DOHH2 (cell line): ENCODE results near the gene CCDC195.

Experiments
- H3F3A ChIP-seq: fragments of 200-600 bp; sonication (generic), shearing (Covaris generic); 2 replicates; pipeline ENCODE4 v1.6.0; 2016; ENCODE audit warnings: antibody characterized with exemption, mild to moderate bottlenecking; ENCODE audit not compliant: control insufficient read depth, insufficient read depth
- H3K27ac ChIP-seq: fragments of 200-600 bp; sonication (generic); 2 replicates; pipeline ENCODE4 v1.5.1; 2014; ENCODE audit warnings: low read depth, mild to moderate bottlenecking, low read length, moderate library complexity
- H3K27me3 ChIP-seq: fragments of 200-600 bp; sonication (generic); 2 replicates; pipeline ENCODE4 v1.6.1; 2014; ENCODE audit warnings: mild to moderate bottlenecking, low read length, mixed read lengths; ENCODE audit not compliant: control insufficient read depth
- H3K36me3 ChIP-seq: fragments of 200-600 bp; sonication (generic); 2 replicates; pipeline ENCODE4 v1.6.1; 2014; ENCODE audit warnings: mild to moderate bottlenecking, low read length, moderate library complexity, mixed read lengths; ENCODE audit not compliant: control insufficient read depth
- H3K4me1 ChIP-seq: fragments of 200-600 bp; sonication (generic); 2 replicates; pipeline ENCODE4 v1.6.1; 2014; ENCODE audit warnings: mild to moderate bottlenecking, low read length, mixed read lengths; ENCODE audit not compliant: control insufficient read depth
- H3K4me2 ChIP-seq: fragments of 200-600 bp; sonication (generic); 2 replicates; pipeline ENCODE4 v1.6.0; 2014; ENCODE audit warnings: mild to moderate bottlenecking, low read length, moderate library complexity
- H3K4me3 ChIP-seq: fragments of 200-600 bp; sonication (generic); 2 replicates; pipeline ENCODE4 v1.5.1; 2014; ENCODE audit warnings: mild to moderate bottlenecking, low read length, mixed read lengths
- H3K79me2 ChIP-seq: fragments of 200-600 bp; sonication (generic); 2 replicates; pipeline ENCODE4 v1.6.1; 2014; ENCODE audit warnings: mild to moderate bottlenecking, low read length, mixed read lengths; ENCODE audit not compliant: control insufficient read depth
- H3K9me2 ChIP-seq: fragments of 200-600 bp; sonication (generic); replicated peaks from 2 replicates; pipeline ENCODE4 v1.6.1; 2014; ENCODE audit warnings: mild to moderate bottlenecking, low read length, mixed read lengths; ENCODE audit not compliant: control insufficient read depth
- H3K9me3 ChIP-seq: fragments of 200-600 bp; sonication (generic); 2 replicates; pipeline ENCODE4 v1.6.1; 2014; ENCODE audit warnings: antibody characterized with exemption, low read length, mixed read lengths; ENCODE audit not compliant: control insufficient read depth, insufficient read depth
- H4K20me1 ChIP-seq: fragments of 200-600 bp; sonication (generic); 2 replicates; pipeline ENCODE4 v1.6.0; 2014; ENCODE audit warnings: low read depth, mild to moderate bottlenecking, antibody characterized with exemption, low read length, moderate library complexity; ENCODE audit not compliant: control insufficient read depth, insufficient read depth
- CTCF ChIP-seq: fragments of 200-600 bp; sonication (generic); IDR thresholded peaks from one replicate; pipeline ENCODE4 v1.5.1; 2014; ENCODE audit warnings: antibody characterized with exemption, mild to moderate bottlenecking, low read depth, low read length; ENCODE audit not compliant: poor library complexity, severe bottlenecking
- EZH2phosphoT487 ChIP-seq: fragments of 200-600 bp; sonication (generic); IDR thresholded peaks from 2 replicates; pipeline ENCODE4 v1.6.1; 2017; ENCODE audit warnings: borderline replicate concordance, mild to moderate bottlenecking, antibody characterized with exemption, low read length, moderate library complexity, mixed read lengths

CCDC195 gene

GRCh38 chr2:224716921-224717320 is 756 bp upstream of the CCDC195 start:
- H4K20me1 ChIP-seq = no peaks in the 10 kb centered on the region
- H3F3A ChIP-seq = no peaks in the 10 kb centered on the region
- no peak overlapping the region for H3K4me2 ChIP-seq
- no peaks in the 10 kb centered on the region for H3K9me3 ChIP-seq
- H3K36me3 ChIP-seq = no peaks in the 10 kb centered on the region
- H3K9me2 ChIP-seq = no peaks in the 10 kb centered on the region
- H3K27me3 ChIP-seq = no peaks in the 10 kb centered on the region
- H3K27ac ChIP-seq = no peak overlapping the region
- H3K4me1 ChIP-seq = no peaks in the 10 kb centered on the region
- no peak overlapping the region for H3K4me3 ChIP-seq
- TF ChIP-seq EZH2phosphoT487 (no peak), CTCF (no peak)
- no peaks in the 10 kb centered on the region for H3K79me2 ChIP-seq

- Histone ChIP-seq H3K27me3 (no peaks in the 10 kb centered on the region), H3F3A (no peaks in the 10 kb centered on the region), H3K4me3 (no peak overlapping the region), H3K4me1 (no peaks in the 10 kb centered on the region), H4K20me1 (no peaks in the 10 kb centered on the region), H3K79me2 (no peaks in the 10 kb centered on the region), H3K36me3 (no peaks in the 10 kb centered on the region), H3K9me2 (no peaks in the 10 kb centered on the region), H3K9me3 (no peaks in the 10 kb centered on the region), H3K4me2 (no peak overlapping the region), H3K27ac (no peak overlapping the region)
- no peak for TF ChIP-seq CTCF
- TF ChIP-seq EZH2phosphoT487 = no peak
Observed at GRCh38 chr2:224711859-224712665, 4.1 kb downstream of the CCDC195 start.

GRCh38 chr2:224711381-224711780 is 4.8 kb downstream of the CCDC195 start:
- no peak for TF ChIP-seq CTCF
- TF ChIP-seq EZH2phosphoT487 = no peak
- Histone ChIP-seq H3K27ac (no peak overlapping the region), H3K4me1 (no peaks in the 10 kb centered on the region), H3K4me3 (no peak overlapping the region), H3K9me3 (no peaks in the 10 kb centered on the region), H4K20me1 (no peaks in the 10 kb centered on the region), H3K9me2 (no peaks in the 10 kb centered on the region), H3F3A (no peaks in the 10 kb centered on the region), H3K27me3 (no peaks in the 10 kb centered on the region), H3K36me3 (no peaks in the 10 kb centered on the region), H3K79me2 (no peaks in the 10 kb centered on the region), H3K4me2 (no peak overlapping the region)
